ENCODE results near the gene HSPA12B. TPM values are rescaled to one million over a fixed set of nuclear protein-coding genes. Genes with fewer than 3 reads are reported as not detected.
A peak's percentile ranks its signal among the peaks of the same experiment; 100 is the strongest.

HSPA12B gene
- total and polyA plus RNA-seq, 7 donors = 0.69 to 10.5 (median 6.1) TPM

- WGBS, 2 donors = 78 to 83% methylated on average over 7 of the region's 7 CpGs
- peaks cover 0 to 24% (median 20%) of the 10 kb centered on the region in 4 donors for H3K4me1 ChIP-seq
- no peak for TF ChIP-seq POLR2AphosphoS5 (IDR thresholded peaks at IDR 0.05)
- no peaks in the 10 kb centered on the region for H3K27me3 ChIP-seq
- DNase-seq = no peak
- no peaks in the 10 kb centered on the region for H3K36me3 ChIP-seq
- H3K4me3 ChIP-seq = no peak overlapping the region
- H3K27ac ChIP-seq = no peak overlapping the region
- intact Hi-C loops (cut with DNase I) = no loop called here
- H3K9me3 ChIP-seq = no peaks in the 10 kb centered on the region
Observed at GRCh38 chr20:3771552-3772058, 39.1 kb downstream of the HSPA12B start.

- TF ChIP-seq CTCF (IDR thresholded peaks at IDR 0.05) (no peak), POLR2A (IDR thresholded peaks at IDR 0.05) (no peak), EP300 (IDR thresholded peaks at IDR 0.05) (no peak), POLR2AphosphoS5 (IDR thresholded peaks at IDR 0.05) (no peak)
Observed at GRCh38 chr20:3775457-3776108, 43.1 kb downstream of the HSPA12B start.

GRCh38 chr20:3777381-3777715 is 44.9 kb downstream of the HSPA12B start:
- 10 to 11% methylated on average over 16 of the region's 16 CpGs for WGBS, 2 donors
- no peak for TF ChIP-seq CTCF (IDR thresholded peaks at IDR 0.05)
- no peak for TF ChIP-seq POLR2A (IDR thresholded peaks at IDR 0.05)
- no peak for TF ChIP-seq POLR2AphosphoS5 (IDR thresholded peaks at IDR 0.05)
- TF ChIP-seq EP300 (IDR thresholded peaks at IDR 0.05) = no peak
- intact Hi-C loops (cut with DNase I) = no loop called here
- H3K27ac ChIP-seq = peak overlapping the region in 3 of 4 donors; percentile 47 to 54 (median 48)
- H3K36me3 ChIP-seq = no peaks in the 10 kb centered on the region
- H3K4me1 ChIP-seq = peaks cover 0 to 31% (median 24%) of the 10 kb centered on the region in 4 donors
- H3K9me3 ChIP-seq = no peaks in the 10 kb centered on the region
- no peak for DNase-seq
- peak overlapping the region; percentile 36 to 59 (median 48) for H3K4me3 ChIP-seq
- no peaks in the 10 kb centered on the region for H3K27me3 ChIP-seq

More at GRCh38 chr20:3775457-3776108, 43.1 kb downstream of the HSPA12B start:
- peaks cover 0 to 20% (median 16%) of the 10 kb centered on the region in 4 donors for H3K4me1 ChIP-seq
- H3K4me3 ChIP-seq = no peak overlapping the region
- no peak overlapping the region for H3K27ac ChIP-seq
- no peaks in the 10 kb centered on the region for H3K36me3 ChIP-seq
- no peak for DNase-seq
- intact Hi-C loops (cut with DNase I) = no loop called here
- H3K27me3 ChIP-seq = no peaks in the 10 kb centered on the region
- no peaks in the 10 kb centered on the region for H3K9me3 ChIP-seq
- WGBS, 2 donors = 90 to 91% methylated on average over 4 of the region's 4 CpGs

GRCh38 chr20:3777716-3778629 is 45.5 kb downstream of the HSPA12B start:
- Histone ChIP-seq H3K4me1 (peaks cover 0 to 36% (median 24%) of the 10 kb centered on the region in 4 donors), H3K4me3 (peak overlapping the region; percentile 36 to 59 (median 48)), H3K36me3 (no peaks in the 10 kb centered on the region), H3K9me3 (no peaks in the 10 kb centered on the region), H3K27me3 (no peaks in the 10 kb centered on the region), H3K27ac (peak overlapping the region; percentile 24 to 54 (median 48))
- intact Hi-C loops (cut with DNase I) = no loop called here
- WGBS, 2 donors = 2% methylated on average over 70 of the region's 70 CpGs
- no peak for TF ChIP-seq POLR2AphosphoS5 (IDR thresholded peaks at IDR 0.05)
- no peak for TF ChIP-seq CTCF (IDR thresholded peaks at IDR 0.05)
- TF ChIP-seq EP300 (IDR thresholded peaks at IDR 0.05) = no peak
- no peak for TF ChIP-seq POLR2A (IDR thresholded peaks at IDR 0.05)
- DNase-seq = peak; percentile 90

GRCh38 chr20:3778976-3779375 is 46.5 kb downstream of the HSPA12B start:
- intact Hi-C loops (cut with DNase I) = no loop called here
- WGBS, 2 donors = 33 to 42% methylated on average over 18 of the region's 18 CpGs
- Histone ChIP-seq H3K4me1 (peaks cover 0 to 46% (median 30%) of the 10 kb centered on the region in 4 donors), H3K27ac (no peak overlapping the region), H3K36me3 (no peaks in the 10 kb centered on the region), H3K9me3 (no peaks in the 10 kb centered on the region), H3K4me3 (no peak overlapping the region), H3K27me3 (no peaks in the 10 kb centered on the region)
- no peak for TF ChIP-seq EP300 (IDR thresholded peaks at IDR 0.05)
- no peak for TF ChIP-seq POLR2A (IDR thresholded peaks at IDR 0.05)
- TF ChIP-seq POLR2AphosphoS5 (IDR thresholded peaks at IDR 0.05) = no peak
- no peak for TF ChIP-seq CTCF (IDR thresholded peaks at IDR 0.05)
- DNase-seq = no peak
